Trophoblast cell (in vitro differentiated cells and primary cell): Measurements from ENCODE around the gene RPTN.

Source experiments
- DNase-seq, 2 donors: peaks; one replicate each; pipeline ENCODE4 v3.0.0-alpha.2; 2016
- H2AFZ ChIP-seq: 2 replicates; pipeline ENCODE4 v1.6.1; 2013; ENCODE audit warnings: low read length, moderate library complexity, mild to moderate bottlenecking; ENCODE audit not compliant: insufficient read depth, poor library complexity
- H2AK5ac ChIP-seq: 2 replicates; pipeline ENCODE4 v1.6.1; 2013; ENCODE audit warnings: mild to moderate bottlenecking, low read length
- H2BK120ac ChIP-seq: 2 replicates; pipeline ENCODE4 v1.6.1; 2013; ENCODE audit warnings: low read length, mild to moderate bottlenecking, moderate library complexity; ENCODE audit not compliant: insufficient read depth, poor library complexity
- H2BK12ac ChIP-seq: 2 replicates; pipeline ENCODE4 v1.6.1; 2013; ENCODE audit warnings: mild to moderate bottlenecking, low read length, moderate library complexity
- H2BK5ac ChIP-seq: 2 replicates; pipeline ENCODE4 v1.6.1; 2013; ENCODE audit warnings: low read length, low read depth, moderate library complexity, mild to moderate bottlenecking; ENCODE audit not compliant: poor library complexity
- H3K14ac ChIP-seq: 2 replicates; pipeline ENCODE4 v1.6.1; 2013; ENCODE audit warnings: mild to moderate bottlenecking, low read length
- H3K18ac ChIP-seq: 2 replicates; pipeline ENCODE4 v1.6.1; 2013; ENCODE audit warnings: mild to moderate bottlenecking, low read length
- H3K23ac ChIP-seq: 2 replicates; pipeline ENCODE4 v1.6.1; 2013; ENCODE audit warnings: low read length
- H3K27ac ChIP-seq: 2 replicates; pipeline ENCODE4 v1.5.1; 2013; ENCODE audit warnings: low read depth, mild to moderate bottlenecking, inconsistent platforms, low read length, moderate library complexity
- H3K27me3 ChIP-seq: 2 replicates; pipeline ENCODE4 v1.6.1; 2013; ENCODE audit warnings: inconsistent platforms, mild to moderate bottlenecking, low read length, moderate library complexity; ENCODE audit not compliant: insufficient read depth
- H3K36me3 ChIP-seq, 2 experiments: 1 replicate in 1 of 2; 2 replicates in 1 of 2; pipeline ENCODE4 v1.6.1; 2013; ENCODE audit warnings: low read length in 2 of 2, mild to moderate bottlenecking in 2 of 2, moderate library complexity in 1 of 2; ENCODE audit not compliant: insufficient read depth in 2 of 2, control insufficient read depth in 1 of 2
- H3K4ac ChIP-seq: 2 replicates; pipeline ENCODE4 v1.6.1; 2013; ENCODE audit warnings: low read depth, mild to moderate bottlenecking, low read length, moderate library complexity
- H3K4me1 ChIP-seq, 2 experiments: 1 replicate in 1 of 2; 2 replicates in 1 of 2; pipeline ENCODE4 v1.6.1; 2013; ENCODE audit warnings: low read length in 2 of 2, mild to moderate bottlenecking in 2 of 2, moderate library complexity in 1 of 2; ENCODE audit not compliant: insufficient read depth in 2 of 2, control insufficient read depth in 1 of 2
- H3K4me2 ChIP-seq: 2 replicates; pipeline ENCODE4 v1.6.1; 2013; ENCODE audit warnings: inconsistent platforms, mild to moderate bottlenecking, low read length, moderate library complexity
- H3K4me3 ChIP-seq: 2 replicates; pipeline ENCODE4 v1.5.1; 2013; ENCODE audit warnings: mild to moderate bottlenecking, low read depth, low read length, inconsistent platforms
- H3K79me1 ChIP-seq: one replicate; pipeline ENCODE4 v1.6.1; 2013; ENCODE audit warnings: low read length
- H3K79me2 ChIP-seq: 2 replicates; pipeline ENCODE4 v1.6.1; 2013; ENCODE audit warnings: low read length, mild to moderate bottlenecking; ENCODE audit not compliant: control insufficient read depth, insufficient read depth, poor library complexity
- H3K9ac ChIP-seq: 2 replicates; pipeline ENCODE4 v1.6.1; 2013; ENCODE audit warnings: mild to moderate bottlenecking, low read length
- H3K9me3 ChIP-seq: 2 replicates; pipeline ENCODE4 v1.6.1; 2013; ENCODE audit warnings: low read depth, mild to moderate bottlenecking, control low read depth, inconsistent platforms, low read length; ENCODE audit not compliant: insufficient read depth
- H4K12ac ChIP-seq: 2 replicates; pipeline ENCODE4 v1.6.1; 2013; ENCODE audit warnings: low read depth, mild to moderate bottlenecking, low read length, moderate library complexity
- H4K8ac ChIP-seq: 2 replicates; pipeline ENCODE4 v1.6.1; 2013; ENCODE audit warnings: low read depth, mild to moderate bottlenecking, low read length, moderate library complexity
- H4K91ac ChIP-seq: one replicate; pipeline ENCODE4 v1.6.1; 2013; ENCODE audit warnings: low read depth, mild to moderate bottlenecking, low read length, moderate library complexity
- WGBS: extraction: QIAGEN DNeasy Blood & Tissue Kit; methylation state at CpG from one replicate; pipeline ENCODE4 v1.1.7; 2013; ENCODE audit warnings: missing lambda C conversion rate; ENCODE audit not compliant: insufficient read length, insufficient coverage; ENCODE audit errors: extremely low coverage; 5-methylcytosine and 5-hydroxymethylcytosine counted together

Gene RPTN

DNA sequence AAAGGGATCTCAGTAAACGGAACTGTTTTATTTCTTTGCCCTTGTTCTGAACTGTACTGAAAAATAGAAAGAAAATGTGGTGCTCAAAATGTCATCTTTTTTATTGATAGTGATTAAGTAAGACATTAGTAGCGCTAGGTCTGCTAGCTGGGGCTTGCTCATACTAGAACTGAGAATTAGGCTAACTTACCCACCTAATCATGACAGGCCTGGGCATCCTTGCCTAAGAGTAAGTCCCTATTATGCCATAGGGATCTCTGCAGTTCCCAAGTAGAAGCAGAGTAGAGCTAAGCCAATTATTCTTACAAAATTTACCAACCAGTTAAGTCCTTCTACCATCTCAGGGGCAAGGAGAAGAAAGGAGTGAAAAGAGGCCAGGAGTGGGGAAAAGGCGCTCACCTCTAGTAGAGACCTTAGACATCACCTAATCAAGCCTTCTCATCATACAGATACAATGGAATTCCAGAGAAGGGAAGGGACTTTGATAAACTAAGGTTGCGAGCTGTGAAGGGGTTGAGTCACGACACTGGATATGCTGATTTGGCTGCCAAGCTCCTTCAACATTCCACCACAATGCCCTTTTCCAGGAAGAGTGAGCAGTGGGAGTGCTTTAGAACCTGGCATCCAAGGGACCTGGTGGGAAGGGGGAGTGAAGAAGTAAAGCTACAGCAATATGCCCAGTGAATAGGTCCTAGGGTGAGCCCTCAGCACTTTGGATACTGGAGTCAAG, 27.7 kb upstream of the RPTN start:
- Histone ChIP-seq H3K4me2 (no peak overlapping the region), H3K79me2 (no peaks in the 10 kb centered on the region), H2AFZ (no peak overlapping the region), H3K36me3 (no peaks in the 10 kb centered on the region), H2BK120ac (no peak overlapping the region), H3K9ac (no peak overlapping the region), H4K8ac (no peak overlapping the region), H2AK5ac (no peak overlapping the region), H2BK12ac (no peak overlapping the region), H3K23ac (no peak overlapping the region), H3K79me1 (no peaks in the 10 kb centered on the region), H3K4me3 (no peak overlapping the region), H3K27me3 (peaks cover 2% of the 10 kb centered on the region), H3K14ac (no peak overlapping the region), H4K12ac (no peak overlapping the region), H2BK5ac (no peak overlapping the region), H3K27ac (no peak overlapping the region), H3K4me1 (no peaks in the 10 kb centered on the region), H3K4ac (no peak overlapping the region), H3K18ac (no peak overlapping the region), H4K91ac (no peak overlapping the region), H3K9me3 (peaks cover 5% of the 10 kb centered on the region)
- DNase-seq: no peak
- no CpG with 5 or more reads among the region's 5 CpGs for WGBS

DNA sequence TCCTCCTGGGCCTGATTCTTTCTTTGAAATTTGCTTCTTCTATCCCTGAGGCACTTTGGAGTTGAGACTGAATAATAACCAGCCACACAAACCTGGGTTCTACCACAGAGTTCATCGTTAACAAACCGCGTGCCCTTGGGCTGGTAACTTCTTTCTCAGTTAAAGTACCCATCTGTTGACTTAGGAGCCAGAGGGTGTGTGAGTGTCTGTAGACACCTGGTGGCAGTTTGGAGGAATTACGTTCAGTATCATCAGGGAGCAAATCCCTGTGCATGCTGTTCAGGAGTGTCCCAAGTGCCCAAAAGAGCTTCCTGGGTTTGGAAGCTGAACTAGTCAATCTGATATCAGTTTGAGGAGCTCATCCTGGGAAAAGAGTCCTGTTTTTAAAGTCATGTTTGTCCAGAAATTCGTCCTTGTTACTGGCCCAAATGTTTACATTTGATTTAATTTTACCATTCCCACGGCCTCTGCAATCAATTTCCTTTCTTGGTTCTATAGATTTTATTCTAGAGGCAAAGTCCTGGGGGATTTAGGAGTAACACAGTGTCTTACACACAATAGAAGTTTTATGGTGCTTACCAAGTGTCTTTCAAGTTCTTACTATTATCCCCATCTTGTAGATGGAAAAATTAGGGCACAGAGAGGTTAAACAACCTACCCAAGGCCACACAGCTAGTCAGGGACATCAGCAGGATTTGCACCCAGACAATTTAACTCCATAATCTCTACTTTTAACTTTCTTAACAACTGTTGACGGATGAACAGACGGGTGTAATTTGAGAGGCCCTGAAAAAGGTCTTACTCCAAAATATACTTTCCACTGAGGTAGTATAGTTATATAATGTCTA, 26.7 kb upstream of the RPTN start:
- Histone ChIP-seq H4K12ac (no peak overlapping the region), H2BK120ac (no peak overlapping the region), H2BK12ac (no peak overlapping the region), H3K4ac (no peak overlapping the region), H3K27me3 (peaks cover 2% of the 10 kb centered on the region), H3K9me3 (peaks cover 7% of the 10 kb centered on the region), H3K23ac (no peak overlapping the region), H3K27ac (no peak overlapping the region), H3K4me2 (no peak overlapping the region), H2AK5ac (no peak overlapping the region), H4K91ac (no peak overlapping the region), H3K4me1 (no peaks in the 10 kb centered on the region), H2BK5ac (no peak overlapping the region), H3K14ac (no peak overlapping the region), H3K36me3 (no peaks in the 10 kb centered on the region), H3K18ac (no peak overlapping the region), H3K79me1 (no peaks in the 10 kb centered on the region), H3K9ac (no peak overlapping the region), H4K8ac (no peak overlapping the region), H3K4me3 (no peak overlapping the region), H2AFZ (no peak overlapping the region), H3K79me2 (no peaks in the 10 kb centered on the region)
- DNase-seq: peak; percentile 24 to 76
- WGBS: no CpG with 5 or more reads among the region's 8 CpGs

DNA sequence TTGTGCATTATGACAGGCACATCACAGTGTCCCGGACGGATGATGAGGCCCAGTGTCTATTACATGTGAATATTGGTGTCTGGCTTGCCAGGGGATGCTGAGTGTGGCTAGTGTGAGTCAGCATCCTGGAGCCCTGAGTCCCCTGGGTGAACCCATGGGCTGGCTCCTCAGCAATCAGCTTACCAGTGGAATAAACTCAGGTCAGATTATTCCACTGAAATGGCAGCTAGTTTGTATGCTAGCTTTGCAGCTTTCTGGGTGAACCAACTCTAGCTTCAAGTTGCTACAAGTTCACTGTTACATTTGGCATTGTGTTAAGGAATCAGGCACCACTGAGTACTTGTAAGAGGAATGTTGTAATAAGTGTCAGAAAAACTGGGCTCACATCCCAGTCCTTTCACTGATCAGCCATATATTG, 23.9 kb upstream of the RPTN start:
- H4K8ac ChIP-seq: no peak overlapping the region
- no peak overlapping the region for H2BK5ac ChIP-seq
- H3K14ac ChIP-seq: no peak overlapping the region
- no peak overlapping the region for H3K4me3 ChIP-seq
- H2AK5ac ChIP-seq: no peak overlapping the region
- DNase-seq: no peak
- no peak overlapping the region for H4K91ac ChIP-seq
- H3K79me1 ChIP-seq: no peaks in the 10 kb centered on the region
- H3K27me3 ChIP-seq: peaks cover 2% of the 10 kb centered on the region
- no peak overlapping the region for H2BK120ac ChIP-seq
- no CpG with 5 or more reads among the region's 2 CpGs for WGBS
- no peak overlapping the region for H3K4ac ChIP-seq
- H3K79me2 ChIP-seq: no peaks in the 10 kb centered on the region
- H3K27ac ChIP-seq: no peak overlapping the region
- no peak overlapping the region for H3K18ac ChIP-seq
- H3K23ac ChIP-seq: no peak overlapping the region
- H3K4me1 ChIP-seq: no peaks in the 10 kb centered on the region
- no peaks in the 10 kb centered on the region for H3K36me3 ChIP-seq
- peaks cover 9% of the 10 kb centered on the region for H3K9me3 ChIP-seq
- no peak overlapping the region for H4K12ac ChIP-seq
- H3K9ac ChIP-seq: no peak overlapping the region
- H2BK12ac ChIP-seq: no peak overlapping the region
- no peak overlapping the region for H2AFZ ChIP-seq
- no peak overlapping the region for H3K4me2 ChIP-seq

DNA sequence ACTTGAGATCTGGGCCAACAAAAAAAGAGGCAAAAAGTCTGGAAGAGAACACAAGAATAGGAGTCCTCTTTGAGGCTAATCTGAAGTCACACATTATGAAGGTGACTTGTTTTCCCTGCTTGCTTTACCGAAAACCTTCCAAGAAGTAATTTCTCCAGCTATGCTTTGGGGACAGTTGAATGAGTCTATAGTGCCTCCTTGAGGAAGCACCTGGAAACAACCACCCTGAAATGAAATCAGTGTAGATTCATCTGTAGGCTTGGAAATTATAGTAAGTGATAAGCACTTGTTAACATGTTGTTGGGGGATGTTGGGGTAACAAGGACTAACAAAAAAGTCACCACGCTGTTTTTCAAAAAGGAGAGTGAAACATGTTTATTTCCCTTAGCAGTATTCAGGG, 23.4 kb upstream of the RPTN start:
- WGBS: no CpG with 5 or more reads among the region's 2 CpGs
- H4K12ac ChIP-seq: no peak overlapping the region

More for the DNA sequence above, 23.4 kb upstream of the RPTN start:
- H3K18ac ChIP-seq: no peak overlapping the region
- H3K79me2 ChIP-seq: no peaks in the 10 kb centered on the region
- no peak overlapping the region for H3K4ac ChIP-seq
- no peaks in the 10 kb centered on the region for H3K4me1 ChIP-seq
- no peak overlapping the region for H3K27ac ChIP-seq
- no peak overlapping the region for H4K91ac ChIP-seq
- DNase-seq: peak in 1 of 2 donors; percentile 69
- H3K23ac ChIP-seq: no peak overlapping the region
- no peak overlapping the region for H3K4me2 ChIP-seq
- no peak overlapping the region for H2BK12ac ChIP-seq
- H3K4me3 ChIP-seq: no peak overlapping the region
- H3K79me1 ChIP-seq: no peaks in the 10 kb centered on the region
- peaks cover 2% of the 10 kb centered on the region for H3K27me3 ChIP-seq
- H2AK5ac ChIP-seq: no peak overlapping the region
- H3K9me3 ChIP-seq: peaks cover 9% of the 10 kb centered on the region
- no peak overlapping the region for H3K14ac ChIP-seq
- H3K9ac ChIP-seq: no peak overlapping the region
- no peaks in the 10 kb centered on the region for H3K36me3 ChIP-seq
- H2AFZ ChIP-seq: no peak overlapping the region
- H2BK120ac ChIP-seq: no peak overlapping the region
- H2BK5ac ChIP-seq: no peak overlapping the region
- no peak overlapping the region for H4K8ac ChIP-seq
